Measurements from ENCODE around the gene TMEM120B.

DNA sequence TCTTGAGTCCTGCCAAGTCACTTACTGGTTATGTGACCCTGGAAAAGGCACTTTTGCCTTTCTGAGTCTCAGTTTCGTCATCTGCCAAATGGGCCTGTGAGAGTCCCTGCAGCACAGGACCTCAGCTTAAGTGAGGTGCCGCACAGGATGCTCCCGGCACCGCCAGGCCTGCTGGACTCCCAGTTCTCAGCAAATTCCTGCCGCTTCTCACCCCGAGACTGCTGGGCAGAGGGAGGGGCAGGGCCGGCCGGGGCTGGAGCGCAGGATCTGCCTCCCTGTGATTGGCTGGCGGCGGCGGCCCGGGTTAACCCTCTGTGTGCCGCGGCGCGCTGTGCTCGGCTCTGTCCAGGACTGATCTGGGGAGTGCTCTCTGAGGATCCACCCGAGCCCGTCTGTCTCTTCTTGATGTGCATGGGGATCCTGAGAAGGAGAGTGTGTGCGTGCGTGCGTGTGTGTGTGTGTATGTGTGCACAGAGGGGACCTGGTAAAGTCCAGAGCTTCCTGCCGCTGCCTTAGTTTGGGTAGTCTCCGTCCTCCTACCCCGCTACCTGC lies 99.8 kb downstream of the TMEM120B start:
- TF ChIP-seq CTCF (IDR thresholded peaks at IDR 0.05; ENCODE audit: low read depth, low read length, poor library complexity, severe bottlenecking) (peak; percentile 33), EZH2phosphoT487 (IDR thresholded peaks at IDR 0.05; ENCODE audit: borderline replicate concordance, low read length) (no peak)

Measured in DOHH2 (cell line).